KMS-11 (cell line): ENCODE results near the gene CALHM4.

Source experiments
- H2AFZ ChIP-seq: fragments of 200-600 bp; sonication (generic); 2 replicates; pipeline ENCODE4 v1.6.1; 2016; ENCODE audit warnings: antibody characterized with exemption, mixed run types, low read depth
- H3K27ac ChIP-seq: fragments of 200-600 bp; sonication (generic); 2 replicates; pipeline ENCODE4 v1.6.1; 2016; ENCODE audit warnings: mild to moderate bottlenecking, mixed run types
- H3K27me3 ChIP-seq: fragments of 200-600 bp; sonication (generic); 2 replicates; pipeline ENCODE4 v1.6.1; 2017; ENCODE audit warnings: mild to moderate bottlenecking, low read depth, mixed run types, moderate library complexity; ENCODE audit not compliant: insufficient read depth
- H3K36me3 ChIP-seq: fragments of 200-600 bp; sonication (generic); 2 replicates; pipeline ENCODE4 v1.6.1; 2017; ENCODE audit warnings: mild to moderate bottlenecking, mixed run types; ENCODE audit not compliant: insufficient read depth
- H3K4me1 ChIP-seq: fragments of 200-600 bp; sonication (generic); 2 replicates; pipeline ENCODE4 v1.6.1; 2016; ENCODE audit warnings: mild to moderate bottlenecking, low read depth, mixed run types; ENCODE audit not compliant: poor library complexity, severe bottlenecking
- H3K4me2 ChIP-seq: fragments of 200-600 bp; sonication (generic); 2 replicates; pipeline ENCODE4 v1.7.0; 2016; ENCODE audit warnings: mild to moderate bottlenecking, mixed run types
- H3K4me3 ChIP-seq: fragments of 200-600 bp; sonication (generic); IDR thresholded peaks from 2 replicates; pipeline ENCODE4 v1.6.1; 2017; ENCODE audit warnings: low read depth, low read length, mixed read lengths; ENCODE audit not compliant: insufficient read depth
- H3K79me2 ChIP-seq: fragments of 200-600 bp; sonication (generic); 2 replicates; pipeline ENCODE4 v1.6.1; 2016; ENCODE audit warnings: low read depth, mixed run types; ENCODE audit not compliant: insufficient read depth
- H3K9ac ChIP-seq: fragments of 200-600 bp; sonication (generic); 2 replicates; pipeline ENCODE4 v1.6.1; 2016; ENCODE audit warnings: mild to moderate bottlenecking, mixed run types
- H4K20me1 ChIP-seq: fragments of 200-600 bp; sonication (generic); 2 replicates; pipeline ENCODE4 v1.6.1; 2016; ENCODE audit warnings: mild to moderate bottlenecking, mixed run types; ENCODE audit not compliant: insufficient read depth
- TF ChIP-seq, protein P1 (sequence below): fragments of 200-600 bp; sonication (generic); conservative IDR thresholded peaks from 2 replicates; pipeline ENCODE4 v1.6.1; 2017; ENCODE audit warnings: low read depth, mild to moderate bottlenecking, antibody characterized with exemption, low read length, moderate library complexity, mixed read lengths

The CALHM4 gene

DNA sequence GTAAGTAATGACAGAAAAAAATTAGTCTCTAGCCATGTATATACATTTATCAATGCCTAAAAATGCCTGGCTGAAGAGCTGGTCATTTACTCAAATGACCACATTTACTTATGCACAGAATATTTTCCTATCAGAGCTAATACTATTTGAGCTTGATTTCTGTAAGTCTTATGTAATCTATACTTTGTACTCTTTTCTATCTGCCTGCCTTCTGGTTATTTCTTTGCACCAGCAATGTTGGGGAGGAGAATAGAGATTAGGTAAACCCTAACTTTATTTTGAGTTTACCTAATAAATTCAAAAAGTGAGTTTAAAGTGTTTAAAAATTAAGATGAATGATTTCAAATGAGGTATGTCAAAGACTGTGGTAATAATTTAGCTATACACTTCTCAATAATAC, 38.4 kb upstream of the CALHM4 start:
- Histone ChIP-seq H3K27ac (no peak overlapping the region), H3K27me3 (no peaks in the 10 kb centered on the region), H3K79me2 (no peaks in the 10 kb centered on the region), H3K9ac (no peak overlapping the region), H3K4me1 (peaks cover 15% of the 10 kb centered on the region), H3K4me2 (no peak overlapping the region), H3K4me3 (no peak overlapping the region), H4K20me1 (no peaks in the 10 kb centered on the region), H2AFZ (no peak overlapping the region), H3K36me3 (no peaks in the 10 kb centered on the region)
- TF ChIP-seq, protein P1, sequence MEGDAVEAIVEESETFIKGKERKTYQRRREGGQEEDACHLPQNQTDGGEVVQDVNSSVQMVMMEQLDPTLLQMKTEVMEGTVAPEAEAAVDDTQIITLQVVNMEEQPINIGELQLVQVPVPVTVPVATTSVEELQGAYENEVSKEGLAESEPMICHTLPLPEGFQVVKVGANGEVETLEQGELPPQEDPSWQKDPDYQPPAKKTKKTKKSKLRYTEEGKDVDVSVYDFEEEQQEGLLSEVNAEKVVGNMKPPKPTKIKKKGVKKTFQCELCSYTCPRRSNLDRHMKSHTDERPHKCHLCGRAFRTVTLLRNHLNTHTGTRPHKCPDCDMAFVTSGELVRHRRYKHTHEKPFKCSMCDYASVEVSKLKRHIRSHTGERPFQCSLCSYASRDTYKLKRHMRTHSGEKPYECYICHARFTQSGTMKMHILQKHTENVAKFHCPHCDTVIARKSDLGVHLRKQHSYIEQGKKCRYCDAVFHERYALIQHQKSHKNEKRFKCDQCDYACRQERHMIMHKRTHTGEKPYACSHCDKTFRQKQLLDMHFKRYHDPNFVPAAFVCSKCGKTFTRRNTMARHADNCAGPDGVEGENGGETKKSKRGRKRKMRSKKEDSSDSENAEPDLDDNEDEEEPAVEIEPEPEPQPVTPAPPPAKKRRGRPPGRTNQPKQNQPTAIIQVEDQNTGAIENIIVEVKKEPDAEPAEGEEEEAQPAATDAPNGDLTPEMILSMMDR: no peak

DNA sequence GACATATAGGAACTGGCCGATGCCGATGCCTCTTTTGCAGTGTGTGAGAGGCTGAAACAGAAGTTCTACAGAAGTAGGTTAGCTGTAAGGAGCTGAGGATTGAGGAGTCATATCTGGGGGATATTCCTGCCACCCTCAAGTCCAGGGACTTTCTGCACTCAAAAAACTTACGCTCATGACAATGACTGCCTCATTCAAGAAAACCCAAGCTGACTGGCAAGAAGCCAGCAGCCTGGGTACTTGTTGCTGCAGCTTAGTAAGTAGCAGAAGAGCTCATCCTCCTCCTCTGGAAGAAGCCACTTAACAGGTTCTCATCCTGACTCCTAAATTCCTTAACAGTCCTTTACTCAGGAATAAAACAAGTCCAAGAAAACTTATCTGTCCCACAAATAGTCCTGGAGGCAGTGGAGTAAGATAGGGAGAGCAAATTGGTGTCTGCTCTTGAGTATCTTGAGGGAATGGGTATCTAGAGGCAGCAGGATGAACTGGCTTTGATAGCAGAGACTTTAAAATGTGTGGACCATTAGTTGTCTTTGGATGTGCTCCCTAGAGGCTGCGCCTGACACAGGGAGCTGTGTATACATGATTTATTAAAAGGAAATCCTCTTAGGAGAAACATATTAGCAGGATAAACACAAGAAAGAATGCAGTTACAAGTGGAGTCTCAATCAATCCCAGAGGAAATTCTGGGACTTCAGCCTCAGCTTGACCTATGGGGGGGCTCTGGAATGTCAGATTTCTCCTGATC, 34.8 kb upstream of the CALHM4 start:
- Histone ChIP-seq H3K4me2 (no peak overlapping the region), H2AFZ (no peak overlapping the region), H3K27ac (no peak overlapping the region), H3K9ac (no peak overlapping the region), H3K36me3 (no peaks in the 10 kb centered on the region), H4K20me1 (no peaks in the 10 kb centered on the region), H3K4me1 (no peaks in the 10 kb centered on the region), H3K79me2 (no peaks in the 10 kb centered on the region), H3K4me3 (no peak overlapping the region), H3K27me3 (no peaks in the 10 kb centered on the region)
- TF ChIP-seq, protein P1: no peak

DNA sequence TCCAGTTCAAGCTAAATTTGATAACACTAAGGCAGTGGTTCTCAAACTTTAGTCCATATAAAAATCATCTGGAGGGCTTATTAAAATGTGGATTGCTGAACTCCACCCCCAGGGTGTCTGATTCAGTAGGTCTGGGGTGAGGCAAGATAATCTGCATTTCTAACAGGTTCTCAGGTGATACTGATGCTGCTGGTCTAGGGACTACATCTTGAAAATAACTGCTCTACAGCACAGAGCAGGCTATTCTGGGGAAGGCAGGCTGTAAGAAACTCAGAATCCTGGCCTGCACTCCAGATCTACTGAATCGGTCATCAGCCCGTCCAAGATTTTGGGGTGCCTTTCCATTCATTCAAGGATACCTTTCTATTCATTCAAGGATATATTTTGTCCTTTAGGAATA, 30.7 kb upstream of the CALHM4 start:
- Histone ChIP-seq H3K36me3 (no peaks in the 10 kb centered on the region), H2AFZ (no peak overlapping the region), H3K79me2 (no peaks in the 10 kb centered on the region), H4K20me1 (no peaks in the 10 kb centered on the region), H3K4me1 (no peaks in the 10 kb centered on the region), H3K9ac (no peak overlapping the region), H3K4me3 (no peak overlapping the region), H3K27me3 (no peaks in the 10 kb centered on the region), H3K4me2 (no peak overlapping the region), H3K27ac (no peak overlapping the region)
- TF ChIP-seq, protein P1: no peak

DNA sequence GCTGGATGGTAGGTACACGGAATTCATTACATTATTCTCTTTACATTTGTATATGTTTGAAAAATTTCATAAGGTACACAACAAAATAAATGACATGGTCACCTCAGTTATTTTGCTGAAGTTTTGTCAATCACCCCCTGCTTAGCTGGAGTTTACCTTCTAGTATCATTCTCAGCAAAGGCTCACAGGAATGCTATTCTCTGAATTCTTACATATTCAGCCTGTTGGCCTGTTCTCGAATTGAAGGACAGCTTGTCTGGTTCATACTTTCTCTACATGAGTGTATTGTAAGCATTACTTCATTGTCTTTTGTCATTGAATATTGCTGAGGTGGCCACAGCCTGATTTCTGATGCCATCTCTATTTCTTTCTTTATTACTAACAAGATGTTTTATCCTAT, 29.3 kb upstream of the CALHM4 start:
- Histone ChIP-seq H3K9ac (no peak overlapping the region), H3K4me3 (no peak overlapping the region)

More for the DNA sequence above, 29.3 kb upstream of the CALHM4 start:
- Histone ChIP-seq H3K4me1 (no peaks in the 10 kb centered on the region), H3K27ac (no peak overlapping the region), H3K4me2 (no peak overlapping the region), H3K79me2 (no peaks in the 10 kb centered on the region), H4K20me1 (no peaks in the 10 kb centered on the region), H2AFZ (no peak overlapping the region), H3K36me3 (no peaks in the 10 kb centered on the region), H3K27me3 (no peaks in the 10 kb centered on the region)
- TF ChIP-seq, protein P1: no peak
